NCI-H748 treated with DMSO at 0.1 percent for 48 hours (cell line): Measurements from ENCODE around the gene CD58.

Source experiments
- DNase-seq: peaks from one replicate; lab custom pipeline; 2025; lab: John Stamatoyannopoulos, UW

CD58 gene

DNA sequence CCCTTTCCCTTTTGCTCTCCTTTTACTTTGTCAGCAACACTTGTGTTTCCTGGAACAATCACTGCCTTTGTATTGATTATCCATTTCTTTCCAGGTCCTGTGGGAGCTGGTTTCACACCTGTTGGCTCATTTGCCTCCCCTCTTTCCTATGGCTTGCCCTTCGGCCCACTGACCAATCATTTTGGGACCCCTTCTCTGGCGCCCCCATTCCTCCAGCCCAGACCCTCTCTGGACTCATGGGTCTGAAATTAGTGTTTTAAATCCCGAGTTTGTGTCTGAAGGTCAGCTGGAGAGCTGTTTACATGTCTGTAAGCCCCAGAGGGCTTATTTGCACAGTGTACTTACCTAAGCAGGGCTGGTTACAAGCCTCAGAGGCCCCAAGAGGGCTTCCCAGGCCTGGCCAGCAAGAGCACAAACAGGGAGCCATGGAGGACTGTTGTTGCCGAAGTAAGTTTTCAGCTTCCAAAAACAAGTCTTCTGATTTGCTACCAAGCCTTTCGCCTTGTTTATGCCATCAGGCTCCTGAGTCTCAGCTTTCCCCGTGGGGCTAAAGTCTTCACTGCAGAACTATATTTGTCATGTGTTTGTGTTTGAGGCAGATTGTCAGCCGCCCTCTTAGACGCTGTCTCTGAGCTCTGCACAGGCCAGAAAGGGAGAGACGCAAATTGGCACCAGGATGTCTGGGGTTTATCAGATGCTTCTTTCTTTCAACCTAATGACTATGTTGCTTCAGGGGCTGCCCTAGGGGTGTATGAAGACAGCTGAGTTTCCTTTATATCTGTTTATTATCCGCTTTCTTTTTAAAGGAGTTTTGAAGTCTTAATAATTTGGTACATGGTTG, 104.8 kb downstream of the CD58 start:
- no peak for DNase-seq

DNA sequence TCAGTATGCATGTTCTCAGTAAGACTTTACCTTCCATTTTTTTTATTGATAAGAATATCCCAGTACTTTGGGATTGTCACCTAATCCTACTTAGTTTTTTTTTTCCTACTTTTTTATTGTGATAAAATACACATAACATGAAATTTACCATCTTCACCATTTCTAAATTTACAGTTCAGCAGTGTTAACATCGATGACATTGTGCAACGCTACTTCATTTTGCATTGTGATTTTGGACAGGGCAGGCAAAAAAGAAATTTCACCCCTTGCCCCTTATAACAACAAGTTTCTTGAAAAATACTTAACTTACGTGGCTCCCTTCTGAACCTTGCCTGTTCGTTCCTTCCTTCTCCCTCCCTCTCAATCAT, 105.4 kb downstream of the CD58 start:
- no peak for DNase-seq
